Bronchial epithelial cell (primary cell): ENCODE results near the gene EPHB1. TPM values are rescaled to one million over a fixed set of nuclear protein-coding genes. Genes with fewer than 3 reads are reported as not detected.
A peak's percentile ranks its signal among the peaks of the same experiment; 100 is the strongest.

Experiments used
- DNase-seq: peaks from one replicate; pipeline ENCODE4 v3.0.0-alpha.2; 2010; ENCODE audit warnings: low read depth
- FAIRE-seq: peaks from 2 replicates; lab custom pipeline; 2011; peaks lifted over from hg19 to GRCh38; lab: Jason Lieb, UNC
- H3K27me3 ChIP-seq: 2 replicates; pipeline ENCODE4 v1.5.1; 2011; ENCODE audit warnings: low read length; ENCODE audit not compliant: control insufficient read depth, insufficient read depth
- H3K36me3 ChIP-seq: 2 replicates; pipeline ENCODE4 v1.5.1; 2011; ENCODE audit warnings: low read length; ENCODE audit not compliant: control insufficient read depth, insufficient read depth
- H3K4me3 ChIP-seq: 2 replicates; pipeline ENCODE4 v1.5.1; 2011; ENCODE audit warnings: mild to moderate bottlenecking, low read depth, low read length, control low read depth
- CTCF ChIP-seq: IDR thresholded peaks from 2 replicates; pipeline ENCODE4 v1.5.1; 2011; ENCODE audit warnings: mild to moderate bottlenecking, moderate library complexity, low read length, control low read depth, inconsistent platforms; ENCODE audit not compliant: insufficient read depth, severe bottlenecking
- total RNA-seq: library from RNA; depleted of rRNA; stranded (reverse); fragments of >200 nt; gene quantifications from 2 replicates; pipeline ENCODE4 v1.2.1, GENCODE V29; 2014

The EPHB1 gene
- total RNA-seq, 1 donor from 2014 or later = under 0.01 TPM

- no peaks in the 10 kb centered on the region for H3K36me3 ChIP-seq
- DNase-seq (no peak), FAIRE-seq (no peak)
- no peaks in the 10 kb centered on the region for H3K27me3 ChIP-seq
- no peak for TF ChIP-seq CTCF
- no peak overlapping the region for H3K4me3 ChIP-seq
Observed at GRCh38 chr3:134881305-134881704, 86.2 kb downstream of the EPHB1 start.

- TF ChIP-seq CTCF = no peak
- DNase-seq (peak; percentile 4), FAIRE-seq (no peak)
- Histone ChIP-seq H3K27me3 (no peaks in the 10 kb centered on the region), H3K4me3 (no peak overlapping the region), H3K36me3 (no peaks in the 10 kb centered on the region)
Observed at GRCh38 chr3:134883697-134884385, 88.8 kb downstream of the EPHB1 start.

GRCh38 chr3:134885877-134886621, 91.0 kb downstream of the EPHB1 start:
- Histone ChIP-seq H3K27me3 (no peaks in the 10 kb centered on the region), H3K4me3 (no peak overlapping the region), H3K36me3 (no peaks in the 10 kb centered on the region)
- no peak for TF ChIP-seq CTCF
- FAIRE-seq (no peak), DNase-seq (peak; percentile 32)

GRCh38 chr3:134886991-134887390, 91.9 kb downstream of the EPHB1 start:
- Histone ChIP-seq H3K36me3 (no peaks in the 10 kb centered on the region), H3K27me3 (no peaks in the 10 kb centered on the region), H3K4me3 (no peak overlapping the region)
- FAIRE-seq (no peak), DNase-seq (no peak)
- no peak for TF ChIP-seq CTCF

GRCh38 chr3:134887536-134887935, 92.5 kb downstream of the EPHB1 start:
- no peak for DNase-seq
- H3K36me3 ChIP-seq = no peaks in the 10 kb centered on the region
- TF ChIP-seq CTCF = no peak
- no peak overlapping the region for H3K4me3 ChIP-seq
- no peaks in the 10 kb centered on the region for H3K27me3 ChIP-seq
- FAIRE-seq = no peak
